ENCODE data around the gene PPEF1. TPM values are rescaled to one million over a fixed set of nuclear protein-coding genes. Genes with fewer than 3 reads are reported as not detected.

Gene PPEF1
- total and polyA plus RNA-seq, 11 donors, result 0.11 to 0.82 (median 0.60) TPM; not detected in 4

- Histone ChIP-seq H3K4me3 (no peak overlapping the region), H3K36me3 (no peaks in the 10 kb centered on the region), H3K9me3 (peaks cover 0 to 2% (median 0%) of the 10 kb centered on the region in 12 donors), H3K27ac (no peak overlapping the region), H3K27me3 (peaks cover 0 to 3% (median 0%) of the 10 kb centered on the region in 9 donors), H3K4me1 (peaks cover 0 to 25% (median 10%) of the 10 kb centered on the region in 12 donors)
- DNase-seq (no peak), ATAC-seq (no peak)
- TF ChIP-seq CTCF (IDR thresholded peaks at IDR 0.05) (no peak), POLR2A (IDR thresholded peaks at IDR 0.05) (no peak)
- intact Hi-C loops (cut with DNase I), result loop anchor here in 1 of 10 donors (10.0 kb wide), 1 partner anchor 200 kb away; the partner anchor contains the start of gene RS1
- 87 to 92% (median 90%) methylated on average over 26 to 27 of the region's 27 CpGs for WGBS, 4 donors
These were observed 167.3 kb downstream of the PPEF1 start for GRCh38 chrX:18874560-18875255.

- TF ChIP-seq POLR2A (IDR thresholded peaks at IDR 0.05), result no peak
- no peak for TF ChIP-seq CTCF (IDR thresholded peaks at IDR 0.05)
- intact Hi-C loops (cut with DNase I), result loop anchor here in 1 of 10 donors (10.0 kb wide), 1 partner anchor 201 kb away; the partner anchor contains the start of gene RS1
- no peak for DNase-seq
These were observed 167.9 kb downstream of the PPEF1 start for GRCh38 chrX:18875256-18875878.

GRCh38 chrX:18877469-18877868 lies 170.0 kb downstream of the PPEF1 start:
- Histone ChIP-seq H3K9me3 (peaks cover 0 to 6% (median 0%) of the 10 kb centered on the region in 12 donors), H3K36me3 (no peaks in the 10 kb centered on the region), H3K27me3 (peaks cover 0 to 3% (median 0%) of the 10 kb centered on the region in 9 donors), H3K4me3 (no peak overlapping the region), H3K4me1 (peaks cover 0 to 15% (median 7%) of the 10 kb centered on the region in 12 donors), H3K27ac (no peak overlapping the region)
- no peak for ATAC-seq
- no peak for TF ChIP-seq POLR2A (IDR thresholded peaks at IDR 0.05)
- TF ChIP-seq CTCF (IDR thresholded peaks at IDR 0.05), result no peak
- intact Hi-C loops (cut with DNase I), result loop anchor here in 1 of 10 donors (10.0 kb wide), 1 partner anchor 203 kb away; the partner anchor contains the start of gene RS1
- no peak for DNase-seq
- 77 to 89% (median 83%) methylated on average over 6 to 7 of the region's 7 CpGs for WGBS, 4 donors

More at GRCh38 chrX:18875256-18875878, 167.9 kb downstream of the PPEF1 start:
- no peak for ATAC-seq
- 74 to 82% (median 79%) methylated on average over 15 of the region's 15 CpGs for WGBS, 4 donors
- Histone ChIP-seq H3K27me3 (peaks cover 0 to 3% (median 0%) of the 10 kb centered on the region in 9 donors), H3K27ac (no peak overlapping the region), H3K36me3 (no peaks in the 10 kb centered on the region), H3K4me1 (peaks cover 0 to 25% (median 10%) of the 10 kb centered on the region in 12 donors), H3K9me3 (no peaks in the 10 kb centered on the region), H3K4me3 (no peak overlapping the region)

Other genes with a start within 250 kb of the PPEF1 start
- gene RS1, start 35.5 kb upstream of the PPEF1 start, total RNA-seq, result not detected
- gene RS1, start 35.5 kb upstream of the PPEF1 start, polyA plus RNA-seq, result not detected